GM18873 (cell line): Measurements from ENCODE around the gene RPS3A.
"Not testable (repeated sequence)": the region's sequence is repeated elsewhere in the genome, so short reads cannot be mapped to it uniquely, and the experiment has no call there.

Source experiments
- ATAC-seq: cut with Tn5 transposase; IDR thresholded peaks from one replicate; pipeline ENCODE4 v1.9.1; 2021; ENCODE audit warnings: mild to moderate bottlenecking, moderate library complexity, moderate number of reproducible peaks; ENCODE audit not compliant: unreplicated experiment, low FRiP score

Gene RPS3A

DNA sequence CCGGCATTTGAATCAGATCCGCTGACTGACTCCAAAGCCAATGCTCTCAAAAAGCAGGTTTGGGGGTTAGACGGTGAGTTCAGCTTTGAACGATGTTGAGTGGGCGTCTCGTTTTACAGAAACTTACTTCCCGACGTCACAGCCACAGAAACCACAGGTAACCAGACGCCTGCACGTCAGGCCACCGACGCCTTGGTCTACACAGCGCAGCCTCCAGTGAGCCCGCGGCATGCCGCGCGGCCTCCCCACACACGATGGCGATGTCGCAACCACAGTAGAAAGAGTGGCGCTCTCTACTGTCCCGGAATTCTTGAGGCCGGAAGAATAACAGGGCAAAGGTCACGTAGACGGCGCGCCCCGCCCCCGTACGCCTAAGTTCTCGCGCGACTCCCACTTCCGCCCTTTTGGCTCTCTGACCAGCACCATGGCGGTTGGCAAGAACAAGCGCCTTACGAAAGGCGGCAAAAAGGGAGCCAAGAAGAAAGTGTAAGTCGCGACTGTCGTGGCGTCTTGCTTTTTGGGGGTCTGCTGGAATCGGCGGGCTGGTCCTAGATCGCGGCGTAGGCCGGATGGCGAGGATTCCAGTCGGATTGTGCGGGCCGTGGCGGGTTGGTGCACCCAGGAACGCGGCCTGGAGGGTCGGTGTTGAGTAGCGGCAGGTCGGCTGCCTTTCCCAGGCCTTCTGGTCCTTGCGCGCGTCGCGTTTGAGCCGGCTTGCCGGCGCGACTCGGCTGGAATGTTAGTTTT, at the start of gene RPS3A:
Gene RPS3A, plus strand, starts transcription at position 400 of the 747 bp plus-strand sequence. Its CDS starts 25 bp downstream, at position 425.
- ATAC-seq: peak; percentile 93

DNA sequence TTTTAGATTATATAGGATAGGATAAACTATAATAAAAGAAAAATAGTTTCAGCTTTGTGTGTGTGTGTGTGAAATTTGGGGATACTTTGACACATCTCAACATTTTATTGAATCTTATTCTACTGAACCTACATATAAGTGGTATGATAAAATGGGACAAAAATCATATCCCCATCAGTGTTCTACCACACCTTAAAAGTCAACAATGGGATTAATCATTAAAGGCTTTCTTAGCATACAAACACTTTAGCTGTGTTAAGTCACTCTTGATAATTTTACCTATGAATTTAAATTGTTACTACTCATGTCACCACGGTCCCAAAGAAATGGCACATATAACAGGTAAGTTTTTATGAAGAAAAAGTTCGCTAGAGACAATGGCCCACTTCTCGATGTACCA, 46.6 kb upstream of the RPS3A start:
- ATAC-seq: no peak

DNA sequence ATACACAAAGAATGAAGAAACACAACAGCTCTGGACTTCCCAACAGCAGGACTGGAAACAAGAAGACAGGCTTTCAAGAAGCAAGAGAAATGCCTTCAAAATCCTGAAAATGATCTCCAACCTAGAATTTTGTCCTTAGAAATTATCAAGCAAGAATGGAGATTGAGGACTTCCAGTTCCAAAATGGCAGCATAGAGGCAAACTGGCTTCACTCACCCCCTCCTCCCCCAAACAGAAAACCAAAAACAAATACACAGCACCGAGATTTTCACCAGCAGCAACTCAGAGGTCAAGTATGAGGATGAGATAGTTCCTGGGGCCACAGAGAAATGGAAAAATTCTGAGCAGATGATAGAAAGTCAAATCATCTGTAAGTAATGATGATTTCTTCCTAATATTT, 43.9 kb upstream of the RPS3A start:
- ATAC-seq: no peak

GRCh38 chr4:151063143-151063542, 36.3 kb upstream of the RPS3A start:
- ATAC-seq: not testable (repeated sequence)

- ATAC-seq: no peak
These were observed 32.0 kb upstream of the RPS3A start for GRCh38 chr4:151067316-151067970.

DNA sequence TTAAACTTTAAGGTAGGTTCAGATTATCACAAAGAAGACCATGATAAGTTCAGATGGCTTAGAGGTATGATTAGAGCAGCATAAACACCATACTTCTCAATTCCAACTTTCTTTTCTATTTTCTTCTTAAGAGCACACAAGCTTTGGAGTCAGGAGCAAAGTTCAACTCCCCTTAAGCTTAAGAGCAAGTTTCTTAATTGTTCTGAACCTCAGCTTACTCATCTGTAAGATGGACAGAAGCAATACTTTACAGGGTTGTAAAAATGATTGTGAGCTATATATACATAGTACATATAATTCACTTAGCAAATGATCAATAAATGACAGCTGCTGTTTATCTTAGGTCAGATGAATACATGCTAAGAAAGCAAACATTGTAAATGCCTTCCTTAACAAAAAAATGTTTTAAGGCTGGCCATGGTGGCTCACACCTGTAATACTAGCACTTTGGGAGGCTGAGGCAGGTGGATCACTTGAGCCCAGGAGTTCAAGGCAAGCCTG, 25.0 kb upstream of the RPS3A start:
- ATAC-seq: no peak

GRCh38 chr4:151077978-151078377, 21.4 kb upstream of the RPS3A start:
- not testable (repeated sequence) for ATAC-seq

- no peak for ATAC-seq
These were observed 12.0 kb upstream of the RPS3A start for GRCh38 chr4:151087467-151087866.

DNA sequence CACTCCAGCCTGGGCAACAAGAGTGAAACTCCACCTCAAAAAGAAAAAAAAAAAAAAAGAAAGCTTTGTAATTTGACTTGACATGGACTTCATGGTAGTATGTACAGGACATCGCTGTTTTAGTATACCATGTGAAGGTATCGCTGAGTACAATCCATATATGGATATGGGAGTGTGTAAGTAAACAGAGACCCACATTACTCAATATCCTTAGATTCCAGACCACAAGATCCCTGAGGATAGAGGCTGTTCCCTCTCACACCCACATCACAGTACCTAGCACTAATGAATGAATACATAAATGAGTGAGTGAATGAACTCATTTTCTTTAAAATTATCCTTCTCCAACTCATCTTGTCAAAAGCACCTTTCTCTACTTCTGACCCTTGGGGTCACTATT, 8.4 kb upstream of the RPS3A start:
- no peak for ATAC-seq

DNA sequence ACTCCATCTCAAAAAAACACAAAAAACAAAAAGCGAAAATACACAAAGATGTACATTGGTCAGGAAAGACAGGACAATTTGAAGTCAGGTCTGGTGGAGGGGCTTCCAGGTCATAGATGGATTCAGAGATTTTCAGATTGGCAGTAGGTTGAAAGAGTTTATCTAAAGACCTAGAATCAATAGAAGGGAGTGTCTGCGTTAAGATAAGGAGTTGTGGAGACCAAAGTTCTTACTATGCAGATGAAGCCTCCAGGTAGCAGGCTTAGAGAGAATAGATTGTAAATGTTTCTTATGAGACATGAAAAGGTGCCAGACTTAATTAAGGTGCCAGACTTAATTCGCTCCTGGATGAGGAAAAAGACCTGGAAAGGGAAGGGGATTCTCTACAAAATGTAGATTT, 6.9 kb upstream of the RPS3A start:
- ATAC-seq: no peak

GRCh38 chr4:151093203-151093602, 6.2 kb upstream of the RPS3A start:
- no peak for ATAC-seq

- ATAC-seq: no peak
These were observed 5.1 kb upstream of the RPS3A start for GRCh38 chr4:151094290-151094751.

DNA sequence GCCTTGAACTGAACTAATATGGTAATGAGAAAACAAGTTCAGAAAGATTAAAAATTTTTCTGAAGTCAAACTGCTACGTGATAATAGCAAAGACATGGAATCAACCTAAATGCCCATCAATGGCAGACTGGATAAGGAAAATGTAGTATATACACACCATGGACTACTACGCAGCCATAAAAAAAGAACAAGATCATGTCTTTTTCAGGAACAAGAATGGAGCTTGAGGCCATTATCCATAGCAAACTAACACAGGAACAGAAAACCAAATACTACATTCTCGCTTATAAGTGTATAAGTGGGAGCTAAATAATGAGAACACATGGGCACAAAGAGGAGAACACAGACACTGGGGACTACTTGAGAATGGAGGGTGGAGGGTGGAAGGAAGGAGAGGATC, 4.3 kb upstream of the RPS3A start:
- no peak for ATAC-seq

DNA sequence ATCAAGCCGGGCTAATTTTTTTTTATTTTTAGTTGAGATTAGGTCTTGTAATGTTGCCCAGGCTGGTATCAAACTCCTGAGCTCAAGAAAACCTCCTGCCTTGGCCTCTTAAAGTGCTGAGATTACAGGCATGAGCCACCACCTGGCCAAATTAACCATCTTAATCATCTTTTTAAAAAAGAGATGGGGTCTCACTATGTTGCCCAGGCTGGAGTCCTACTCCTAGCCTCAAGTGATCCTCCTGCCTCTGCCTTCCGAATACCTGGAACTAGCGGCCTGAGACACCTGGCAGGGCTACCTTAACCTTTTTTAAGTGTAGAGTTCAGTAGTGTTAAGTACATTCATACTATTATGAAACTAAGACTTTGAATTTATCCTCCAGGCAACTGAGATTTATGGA, 1.7 kb upstream of the RPS3A start:
- no peak for ATAC-seq

- no peak for ATAC-seq
These were observed 524 bp upstream of the RPS3A start for GRCh38 chr4:151098979-151099228.

DNA sequence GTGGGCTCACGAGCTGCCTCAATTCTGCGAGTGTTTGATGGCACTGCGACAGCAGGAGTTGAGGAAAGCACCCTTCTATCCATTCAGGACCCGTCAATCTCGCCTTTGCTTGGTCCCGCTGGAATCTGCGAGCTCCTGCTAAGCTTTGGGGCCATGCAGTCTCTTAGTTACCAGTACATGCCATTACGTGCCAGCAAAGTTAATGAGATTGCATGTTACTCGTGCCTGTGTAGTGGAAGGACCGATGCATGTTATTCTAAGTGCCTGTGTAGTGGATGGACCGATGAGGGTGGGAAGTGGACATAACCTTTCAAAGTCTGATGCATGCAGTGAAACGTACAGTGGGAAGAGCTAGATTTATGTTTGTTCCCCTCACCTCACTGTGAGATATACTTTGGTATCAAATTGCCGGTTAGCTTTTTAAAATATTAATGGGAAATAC, 569 bp downstream of the RPS3A start:
- ATAC-seq: peak; percentile 3

- no peak for ATAC-seq
These were observed 1.1 kb downstream of the RPS3A start for GRCh38 chr4:151100531-151100930.

DNA sequence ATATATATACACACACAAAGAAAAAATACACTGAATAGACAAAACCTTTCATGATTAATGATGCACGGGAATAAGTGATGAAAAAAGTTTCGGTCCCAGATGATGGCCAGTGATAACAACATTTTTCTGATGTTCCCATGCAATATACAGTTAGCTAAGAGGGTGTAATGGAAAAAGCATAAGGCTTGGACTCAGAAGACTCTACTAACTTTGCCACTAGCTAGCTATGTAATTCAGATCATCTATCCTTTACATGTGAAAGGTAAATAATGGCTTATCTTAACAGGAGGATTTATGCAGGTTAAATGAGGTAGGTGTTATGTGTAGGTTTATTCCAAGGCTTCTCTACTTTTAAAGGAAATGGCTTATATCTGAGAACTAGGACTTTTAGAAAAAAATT, 4.3 kb downstream of the RPS3A start:
- ATAC-seq: no peak

GRCh38 chr4:151104621-151105020, 5.2 kb downstream of the RPS3A start:
- ATAC-seq: no peak

GRCh38 chr4:151105454-151106032, 6.1 kb downstream of the RPS3A start:
- no peak for ATAC-seq

DNA sequence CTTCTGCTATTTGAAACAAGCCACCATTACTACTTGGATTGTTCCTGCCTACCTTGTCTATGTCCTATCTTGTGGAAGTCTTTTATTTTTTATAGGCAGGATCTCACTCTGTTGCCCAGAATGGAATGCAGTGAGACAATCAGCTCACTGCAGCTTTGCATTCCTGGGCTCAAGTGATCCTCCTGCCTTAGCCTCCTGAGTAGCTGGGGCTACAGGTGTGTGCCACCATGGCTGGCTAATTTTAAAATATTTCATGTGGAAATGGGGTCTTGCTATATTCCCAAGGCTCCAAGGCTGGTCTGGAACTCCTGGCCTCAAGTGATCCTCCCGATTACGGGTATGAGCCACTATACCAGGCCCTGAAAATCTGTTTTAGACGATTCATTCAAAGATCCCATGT, 7.6 kb downstream of the RPS3A start:
- ATAC-seq: no peak

- ATAC-seq: no peak
These were observed 10.8 kb downstream of the RPS3A start for GRCh38 chr4:151110236-151110635.
